Measurements from ENCODE around the gene TDRD7.
A peak's percentile ranks its signal among the peaks of the same experiment; 100 is the strongest.

TDRD7 gene

GRCh38 chr9:97500765-97501176 is 88.9 kb downstream of the TDRD7 start:
- Histone ChIP-seq H3K27me3 (no peaks in the 10 kb centered on the region), H3K4me3 (ENCODE audit: low read depth, low read length) (peak overlapping the region; percentile 64)

GRCh38 chr9:97501177-97501971 is 89.5 kb downstream of the TDRD7 start, which contains the start of gene TMOD1:
TMOD1 (plus strand) TSS chr9:97501666; CDS start chr9:97524189, 22,523 bp downstream.
- Histone ChIP-seq H3K36me3 (peaks cover 29% of the 10 kb centered on the region), H3K9me3 (no peaks in the 10 kb centered on the region), H3K4me1 (peaks cover 12% of the 10 kb centered on the region), H3K27me3 (no peaks in the 10 kb centered on the region), H3K4me3 (ENCODE audit: low read depth, low read length) (peak within 1 kb of the TSS; percentile 94)
- peak; percentile 89 for DNase-seq
- 0 out of 2 replicates have a peak, but pooled peaks have one; percentile 9 for TF ChIP-seq CTCF (IDR thresholded peaks at IDR 0.05; ENCODE audit: low read depth, low read length)

More at GRCh38 chr9:97500765-97501176, 88.9 kb downstream of the TDRD7 start:
- Histone ChIP-seq H3K36me3 (peaks cover 23% of the 10 kb centered on the region), H3K9me3 (no peaks in the 10 kb centered on the region), H3K4me1 (peaks cover 6% of the 10 kb centered on the region)
- DNase-seq: no peak
- no peak for TF ChIP-seq CTCF (IDR thresholded peaks at IDR 0.05; ENCODE audit: low read depth, low read length)

GRCh38 chr9:97501972-97502221 is 90.0 kb downstream of the TDRD7 start:
- peaks cover 17% of the 10 kb centered on the region for H3K4me1 ChIP-seq
- no peaks in the 10 kb centered on the region for H3K27me3 ChIP-seq
- peaks cover 34% of the 10 kb centered on the region for H3K36me3 ChIP-seq
- no peak for TF ChIP-seq CTCF (IDR thresholded peaks at IDR 0.05; ENCODE audit: low read depth, low read length)
- peak overlapping the region; percentile 94 for H3K4me3 ChIP-seq (ENCODE audit: low read depth, low read length)
- DNase-seq: no peak
- no peaks in the 10 kb centered on the region for H3K9me3 ChIP-seq

GRCh38 chr9:97502222-97502983 is 90.5 kb downstream of the TDRD7 start:
- Histone ChIP-seq H3K27me3 (no peaks in the 10 kb centered on the region), H3K4me3 (ENCODE audit: low read depth, low read length) (peak overlapping the region; percentile 94), H3K9me3 (no peaks in the 10 kb centered on the region), H3K4me1 (peaks cover 22% of the 10 kb centered on the region), H3K36me3 (peaks cover 39% of the 10 kb centered on the region)
- TF ChIP-seq CTCF (IDR thresholded peaks at IDR 0.05; ENCODE audit: low read depth, low read length): no peak
- DNase-seq: peak; percentile 59

- Histone ChIP-seq H3K4me1 (peaks cover 24% of the 10 kb centered on the region), H3K36me3 (peaks cover 47% of the 10 kb centered on the region), H3K27me3 (no peaks in the 10 kb centered on the region), H3K9me3 (no peaks in the 10 kb centered on the region), H3K4me3 (ENCODE audit: low read depth, low read length) (peak overlapping the region; percentile 94)
- DNase-seq: peak; percentile 54
- TF ChIP-seq CTCF (IDR thresholded peaks at IDR 0.05; ENCODE audit: low read depth, low read length): peak; percentile 41
Observed at GRCh38 chr9:97502984-97503861, 91.3 kb downstream of the TDRD7 start.

Data from BE2C (cell line).